Prostate gland (tissue), 2 donors: ENCODE results near the gene TNP2.

Source experiments
- POLR2A ChIP-seq: fragments of 450-650 bp; IDR thresholded peaks from one replicate; pipeline ENCODE4 v1.6.1; 2016; ENCODE audit warnings: antibody characterized with exemption, mild to moderate bottlenecking
- TF ChIP-seq, protein P1 (sequence below), 4 experiments: fragments of 200-600 bp in 2 of 4; fragments of 450-650 bp in 2 of 4; sonication (generic) in 2 of 4; IDR thresholded peaks; 1 replicate in 3 of 4; 2 replicates in 1 of 4; pipeline ENCODE4 v1.5.1; 2016 to 2019; ENCODE audit warnings: antibody characterized with exemption in 4 of 4, mild to moderate bottlenecking in 2 of 4, moderate library complexity in 2 of 4

DNA sequence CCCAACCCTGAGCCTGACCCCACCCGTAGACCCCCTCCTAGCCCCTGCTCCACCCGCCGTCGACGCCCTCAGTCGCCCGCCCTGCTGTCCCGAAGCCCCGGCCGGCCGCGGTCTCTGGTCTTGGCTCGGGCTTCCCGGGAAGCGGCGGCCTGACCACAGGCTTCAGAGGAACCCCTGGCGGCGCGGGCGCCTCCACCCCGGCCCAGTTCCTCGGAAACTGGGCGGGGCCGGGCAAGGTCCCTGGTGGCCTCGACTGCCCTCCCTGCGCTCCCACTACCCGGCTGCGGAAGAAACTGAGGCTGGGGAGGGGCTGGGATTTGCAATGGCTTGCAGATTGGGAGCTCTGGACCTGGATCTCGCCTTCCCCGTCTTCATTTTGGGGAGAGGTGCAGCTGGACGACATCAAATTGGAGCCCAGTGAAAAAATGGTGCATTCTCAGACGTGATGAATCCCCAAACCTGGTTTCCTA is 12.4 kb downstream of the TNP2 start:
- TF ChIP-seq POLR2A: no peak
- TF ChIP-seq, protein P1, sequence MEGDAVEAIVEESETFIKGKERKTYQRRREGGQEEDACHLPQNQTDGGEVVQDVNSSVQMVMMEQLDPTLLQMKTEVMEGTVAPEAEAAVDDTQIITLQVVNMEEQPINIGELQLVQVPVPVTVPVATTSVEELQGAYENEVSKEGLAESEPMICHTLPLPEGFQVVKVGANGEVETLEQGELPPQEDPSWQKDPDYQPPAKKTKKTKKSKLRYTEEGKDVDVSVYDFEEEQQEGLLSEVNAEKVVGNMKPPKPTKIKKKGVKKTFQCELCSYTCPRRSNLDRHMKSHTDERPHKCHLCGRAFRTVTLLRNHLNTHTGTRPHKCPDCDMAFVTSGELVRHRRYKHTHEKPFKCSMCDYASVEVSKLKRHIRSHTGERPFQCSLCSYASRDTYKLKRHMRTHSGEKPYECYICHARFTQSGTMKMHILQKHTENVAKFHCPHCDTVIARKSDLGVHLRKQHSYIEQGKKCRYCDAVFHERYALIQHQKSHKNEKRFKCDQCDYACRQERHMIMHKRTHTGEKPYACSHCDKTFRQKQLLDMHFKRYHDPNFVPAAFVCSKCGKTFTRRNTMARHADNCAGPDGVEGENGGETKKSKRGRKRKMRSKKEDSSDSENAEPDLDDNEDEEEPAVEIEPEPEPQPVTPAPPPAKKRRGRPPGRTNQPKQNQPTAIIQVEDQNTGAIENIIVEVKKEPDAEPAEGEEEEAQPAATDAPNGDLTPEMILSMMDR (IDR thresholded peaks at IDR 0.05): no peak
